ENCODE measurements around the gene CCN6.

Gene CCN6

GRCh38 chr6:112106562-112106961 is 52.7 kb downstream of the CCN6 start:
- Histone ChIP-seq H3K27ac (ENCODE audit: extremely low read depth, low read depth, low read length) (no peak overlapping the region), H3K4me3 (ENCODE audit: low read depth, low read length) (no peak overlapping the region), H3K4me1 (ENCODE audit: control insufficient read depth, insufficient read depth, low read length) (no peaks in the 10 kb centered on the region), H3K9me3 (ENCODE audit: control insufficient read depth, insufficient read depth, low read depth, low read length) (no peaks in the 10 kb centered on the region), H3K36me3 (ENCODE audit: control insufficient read depth in 2 of 2, insufficient read depth in 1 of 2, low read length in 2 of 2) (peaks cover 0 to 3% of the 10 kb centered on the region in 2 experiments; a peak in 2 of 3 replicates)
- no peak for TF ChIP-seq KLF10 (tag by site-specific recombination; IDR thresholded peaks at IDR 0.05)
- no peak for TF ChIP-seq ZNF639 (tag by site-specific recombination; IDR thresholded peaks at IDR 0.05)
- TF ChIP-seq ZNF518A (tag by site-specific recombination; conservative IDR thresholded peaks at IDR 0.05; ENCODE audit: low read depth): no peak
- TF ChIP-seq ZNF600 (tag by site-specific recombination; IDR thresholded peaks at IDR 0.05): no peak
- ChIA-PET CTCF (interaction anchor here (0.5 to 1.1 kb wide), 2 partner anchors 162 to 204 kb away, joined by 3 to 4 read pairs; no protein-coding TSS in a partner anchor), POLR2A (no interaction called here)

GRCh38 chr6:112109262-112109661 is 55.4 kb downstream of the CCN6 start:
- H3K36me3 ChIP-seq (ENCODE audit: control insufficient read depth in 2 of 2, insufficient read depth in 1 of 2, low read length in 2 of 2): no peaks in the 10 kb centered on the region; a peak in 1 of 3 replicates
- H3K27ac ChIP-seq (ENCODE audit: extremely low read depth, low read depth, low read length): no peak overlapping the region
- H3K4me3 ChIP-seq (ENCODE audit: low read depth, low read length): no peak overlapping the region
- TF ChIP-seq KLF17 (tag by site-specific recombination; IDR thresholded peaks at IDR 0.05): no peak
- TF ChIP-seq ZNF19 (tag by site-specific recombination; IDR thresholded peaks at IDR 0.05; ENCODE audit: low read depth): no peak
- TF ChIP-seq ZNF529 (tag by site-specific recombination; IDR thresholded peaks at IDR 0.05; ENCODE audit: insufficient replicate concordance): no peak
- no peak for TF ChIP-seq ZSCAN4 (tag by site-specific recombination; IDR thresholded peaks at IDR 0.05)
- no peak for TF ChIP-seq ZNF555 (tag by site-specific recombination; conservative IDR thresholded peaks at IDR 0.05)
- no peak for TF ChIP-seq ZNF639 (tag by site-specific recombination; IDR thresholded peaks at IDR 0.05)
- TF ChIP-seq ZNF530 (tag by site-specific recombination; IDR thresholded peaks at IDR 0.05; ENCODE audit: low read depth): no peak
- no peak for TF ChIP-seq ZNF776 (tag by site-specific recombination; IDR thresholded peaks at IDR 0.05; ENCODE audit: borderline replicate concordance)
- no peak for TF ChIP-seq ZBTB48 (tag by site-specific recombination; IDR thresholded peaks at IDR 0.05)
- TF ChIP-seq GLIS1 (tag by site-specific recombination; IDR thresholded peaks at IDR 0.05): no peak
- no peak for TF ChIP-seq ZNF214 (tag by site-specific recombination; IDR thresholded peaks at IDR 0.05; ENCODE audit: borderline replicate concordance)
- TF ChIP-seq SP2 (tag by site-specific recombination; IDR thresholded peaks at IDR 0.05): no peak
- TF ChIP-seq ZNF335 (tag by site-specific recombination; conservative IDR thresholded peaks at IDR 0.05): no peak
- TF ChIP-seq TRIM28 (IDR thresholded peaks at IDR 0.05; ENCODE audit: borderline replicate concordance, low read length): no peak
- no peak for TF ChIP-seq ZNF510 (tag by site-specific recombination; IDR thresholded peaks at IDR 0.05; ENCODE audit: insufficient replicate concordance)
- H3K4me1 ChIP-seq (ENCODE audit: control insufficient read depth, insufficient read depth, low read length): no peaks in the 10 kb centered on the region
- no peaks in the 10 kb centered on the region for H3K9me3 ChIP-seq (ENCODE audit: control insufficient read depth, insufficient read depth, low read depth, low read length)
- POLR2A ChIA-PET: no interaction called here
- CTCF ChIA-PET: interaction anchor here (1.0 to 1.4 kb wide), 5 partner anchors 8 to 346 kb away, joined by 3 to 5 read pairs (median 3); partner anchors contain the start of genes FAM229B and TUBE1

All from HEK293 (cell line).